H1 (cell line): ENCODE measurements around the gene PCYT2. TPM values are rescaled to one million over a fixed set of nuclear protein-coding genes. Genes with fewer than 3 reads are reported as not detected.

Source experiments
- CTCF ChIA-PET: fragments of 300-600 bp; sonication (Branson Sonifier 250); formaldehyde crosslinking; loops from one replicate; lab custom pipeline; 2021; ENCODE audit not compliant: partially characterized antibody; lab: Charles Lee
- POLR2A ChIA-PET: fragments of 300-600 bp; sonication (Branson Sonifier 250); formaldehyde crosslinking; loops from one replicate; lab custom pipeline; 2021; ENCODE audit warnings: inconsistent platforms; ENCODE audit not compliant: partially characterized antibody; lab: Charles Lee
- DNase-seq, 2 experiments: peaks; one replicate each; pipeline versions ENCODE4 v3.0.0 to v3.0.0-alpha.2; 2010 to 2022; ENCODE audit warnings: low spot score in 2 of 2, low read depth in 1 of 2, mixed read lengths in 1 of 2
- FAIRE-seq: peaks from 2 replicates; lab custom pipeline; 2011; peaks lifted over from hg19 to GRCh38; lab: Jason Lieb, UNC
- H2AFZ ChIP-seq: 2 replicates; pipeline ENCODE4 v1.8.1; 2012; ENCODE audit warnings: low read length, inconsistent platforms
- H2AK5ac ChIP-seq: 2 replicates; pipeline ENCODE4 v1.6.1; 2013; ENCODE audit warnings: low read depth, low read length
- H2BK120ac ChIP-seq: replicated peaks from 2 replicates; pipeline ENCODE3; 2013; ENCODE audit warnings: low read depth, low read length, inconsistent platforms
- H2BK12ac ChIP-seq: 2 replicates; pipeline ENCODE4 v1.6.1; 2013; ENCODE audit warnings: low read depth, low read length
- H2BK15ac ChIP-seq: 2 replicates; pipeline ENCODE4 v1.6.1; 2013; ENCODE audit warnings: low read length
- H2BK20ac ChIP-seq: 2 replicates; pipeline ENCODE4 v1.6.1; 2013; ENCODE audit warnings: low read length
- H2BK5ac ChIP-seq: 2 replicates; pipeline ENCODE4 v1.6.1; 2013; ENCODE audit warnings: low read depth, low read length
- H3K14ac ChIP-seq: 2 replicates; pipeline ENCODE4 v1.6.1; 2013; ENCODE audit warnings: inconsistent platforms; ENCODE audit not compliant: insufficient read length
- H3K18ac ChIP-seq: 2 replicates; pipeline ENCODE4 v1.6.1; 2013; ENCODE audit warnings: low read length; ENCODE audit errors: extremely low read depth
- H3K23ac ChIP-seq: 2 replicates; pipeline ENCODE4 v1.6.1; 2013; ENCODE audit warnings: inconsistent platforms; ENCODE audit not compliant: insufficient read length
- H3K23me2 ChIP-seq: 2 replicates; pipeline ENCODE4 v1.6.1; 2013; ENCODE audit warnings: low read depth, low read length
- H3K27ac ChIP-seq: 2 replicates; pipeline ENCODE4 v1.6.1; 2011; ENCODE audit warnings: low read depth, low read length, inconsistent platforms
- H3K27me3 ChIP-seq, 4 experiments: replicated peaks in 1 of 4; 1 replicate in 1 of 4; 2 replicates in 3 of 4; pipeline versions ENCODE4 v1.6.1 to v1.8.1; 2011 to 2013; ENCODE audit warnings: low read length in 3 of 4, mild to moderate bottlenecking in 3 of 4, inconsistent platforms in 2 of 4, mixed read lengths in 2 of 4, moderate library complexity in 1 of 4; ENCODE audit not compliant: control insufficient read depth in 3 of 4, insufficient read depth in 3 of 4; ENCODE audit errors: extremely low read depth in 1 of 4
- H3K36me3 ChIP-seq, 4 experiments: 2 replicates each; pipeline versions ENCODE4 v1.6.1 to v1.8.1; 2011 to 2013; ENCODE audit warnings: mild to moderate bottlenecking in 4 of 4, low read length in 3 of 4, moderate library complexity in 2 of 4, control low read depth in 1 of 4, inconsistent platforms in 1 of 4; ENCODE audit not compliant: insufficient read depth in 4 of 4, control insufficient read depth in 2 of 4
- H3K4ac ChIP-seq: replicated peaks from 2 replicates; pipeline ENCODE3; 2013; ENCODE audit warnings: low read length, low read depth, mixed read lengths, inconsistent platforms; ENCODE audit not compliant: insufficient read length
- H3K4me1 ChIP-seq, 4 experiments: replicated peaks in 1 of 4; 1 replicate in 1 of 4; 2 replicates in 3 of 4; pipeline versions ENCODE4 v1.6.1 to v1.8.1; 2011 to 2013; ENCODE audit warnings: low read length in 3 of 4, inconsistent platforms in 2 of 4, mixed read lengths in 1 of 4; ENCODE audit not compliant: insufficient read depth in 4 of 4, control insufficient read depth in 3 of 4
- H3K4me2 ChIP-seq, 2 experiments: 2 replicates each; pipeline versions ENCODE4 v1.6.1 to v1.8.1; 2011 to 2013; ENCODE audit warnings: low read depth in 2 of 2, low read length in 2 of 2, control low read depth in 1 of 2, inconsistent platforms in 1 of 2, mild to moderate bottlenecking in 1 of 2; ENCODE audit not compliant: insufficient read depth in 1 of 2
- H3K4me3 ChIP-seq, 4 experiments: fragments of 200-600, 300-600 bp in 1 of 4; sonication (generic), shearing (Covaris generic), sonication (Bioruptor Twin) in 1 of 4; 2 replicates each; pipeline versions ENCODE4 v1.5.1 to v1.8.1; 2011 to 2016; ENCODE audit warnings: low read length in 4 of 4, low read depth in 3 of 4, control low read depth in 2 of 4, inconsistent platforms in 2 of 4, mild to moderate bottlenecking in 2 of 4, mixed read lengths in 1 of 4, moderate library complexity in 1 of 4; ENCODE audit not compliant: insufficient read depth in 2 of 4; ENCODE audit errors: extremely low read depth in 1 of 4
- H3K56ac ChIP-seq: replicated peaks from 2 replicates; pipeline ENCODE3; 2013; ENCODE audit warnings: low read depth, mild to moderate bottlenecking, mixed read lengths, low read length, inconsistent platforms; ENCODE audit not compliant: insufficient read length
- H3K79me1 ChIP-seq: 2 replicates; pipeline ENCODE4 v1.6.1; 2013; ENCODE audit warnings: low read depth, low read length, control low read depth
- H3K79me2 ChIP-seq, 2 experiments: 2 replicates each; pipeline versions ENCODE4 v1.6.1 to v1.8.1; 2012 to 2013; ENCODE audit warnings: low read length in 2 of 2, mild to moderate bottlenecking in 2 of 2, inconsistent platforms in 1 of 2; ENCODE audit not compliant: insufficient read depth in 2 of 2, control insufficient read depth in 1 of 2
- H3K9ac ChIP-seq, 4 experiments: replicated peaks in 1 of 4; 1 replicate in 1 of 4; 2 replicates in 3 of 4; pipeline versions ENCODE4 v1.6.1 to v1.8.1; 2011 to 2013; ENCODE audit warnings: low read depth in 3 of 4, low read length in 3 of 4, control low read depth in 2 of 4, mild to moderate bottlenecking in 2 of 4, moderate library complexity in 2 of 4, inconsistent platforms in 1 of 4; ENCODE audit errors: extremely low read depth in 1 of 4
- H3K9me3 ChIP-seq, 2 experiments: 2 replicates each; pipeline versions ENCODE4 v1.6.1 to v1.8.1; 2012 to 2013; ENCODE audit warnings: mild to moderate bottlenecking in 2 of 2, moderate library complexity in 2 of 2, control low read depth in 1 of 2, inconsistent platforms in 1 of 2, low read depth in 1 of 2, low read length in 1 of 2, mixed read lengths in 1 of 2; ENCODE audit not compliant: insufficient read depth in 2 of 2
- H4K20me1 ChIP-seq, 2 experiments: replicated peaks in 1 of 2; 2 replicates each; pipeline versions ENCODE3 to v1.8.1; 2011 to 2013; ENCODE audit warnings: inconsistent platforms in 2 of 2, low read length in 2 of 2, mild to moderate bottlenecking in 1 of 2; ENCODE audit not compliant: insufficient read depth in 2 of 2, control insufficient read depth in 1 of 2
- H4K5ac ChIP-seq: 2 replicates; pipeline ENCODE4 v1.6.1; 2013; ENCODE audit warnings: low read length, low read depth, mixed read lengths, inconsistent platforms; ENCODE audit not compliant: insufficient read length
- H4K8ac ChIP-seq: 2 replicates; pipeline ENCODE4 v1.8.0; 2013; ENCODE audit warnings: mild to moderate bottlenecking, moderate library complexity, low read length, inconsistent platforms; ENCODE audit not compliant: insufficient read depth; ENCODE audit errors: extremely low read depth
- H4K91ac ChIP-seq: replicated peaks from 2 replicates; pipeline ENCODE3; 2013; ENCODE audit warnings: low read length, mixed read lengths, inconsistent platforms; ENCODE audit not compliant: insufficient read length
- CHD2 ChIP-seq: IDR thresholded peaks from 2 replicates; pipeline ENCODE4 v1.6.1; 2012; ENCODE audit warnings: low read length, improper control_type of control experiment
- WGBS, 2 experiments: shearing (Covaris generic) in 1 of 2; methylation state at CpG; one replicate each; pipeline versions ENCODE4 v1.1.6 to v1.1.7; 2013 to 2015; ENCODE audit warnings: low lambda C conversion rate in 2 of 2, mixed read lengths in 2 of 2, inconsistent platforms in 1 of 2, low coverage in 1 of 2, missing lambda C conversion rate in 1 of 2; ENCODE audit not compliant: insufficient replicate concordance in 2 of 2, insufficient coverage in 1 of 2, insufficient read length in 1 of 2; ENCODE audit errors: extremely low coverage in 1 of 2, missing lambda C conversion rate in 1 of 2; 5-methylcytosine and 5-hydroxymethylcytosine counted together
- polyA plus RNA-seq, 7 experiments: library from polyadenylated mRNA; depleted of rRNA in 3 of 7; stranded (reverse) in 5 of 7; unstranded in 2 of 7; fragments of >200 nt in 5 of 7; fragments of 200-250 nt in 2 of 7; gene quantifications; 1 replicate in 5 of 7; 2 replicates in 1 of 7; 4 replicates in 1 of 7; pipeline versions ENCODE4 v1.2.1 to v1.2.3, GENCODE V29; 2011 to 2013; ENCODE audit warnings: missing spikeins in 2 of 7, mixed read lengths in 2 of 7
- total RNA-seq: library from RNA; stranded (reverse); fragmentation: NEBNext Ultra II Directional; extraction: Animal tissue kit (Norgen Biotek cat#: 25700); gene quantifications from 2 replicates; pipeline ENCODE4 v1.2.1, GENCODE V29; 2021

The PCYT2 gene
- total and polyA plus RNA-seq, 2 of the 8 experiments (the other 6 are each of a cell fraction or from before 2014, with no cell fraction given) = 29.9 to 31.3 TPM

DNA sequence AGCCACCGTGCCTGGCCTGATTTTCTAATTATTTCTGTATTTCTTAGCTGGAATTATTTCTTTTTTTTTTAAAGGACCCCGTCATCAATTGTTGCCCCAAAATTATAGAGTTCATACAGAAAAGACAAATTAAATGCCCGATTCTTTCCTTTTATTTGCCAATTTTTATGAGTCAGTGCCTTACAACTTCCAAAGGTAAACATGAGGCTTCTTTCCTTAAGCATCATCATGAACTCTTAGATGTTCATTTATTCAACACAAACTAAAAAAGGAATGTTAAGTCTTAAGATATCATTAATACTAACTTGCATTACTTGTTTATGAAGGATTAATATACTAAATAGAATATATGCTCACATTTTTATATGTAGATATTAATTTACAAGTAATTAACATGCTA is 32.9 kb downstream of the PCYT2 start:
- DNase-seq = no peak
- POLR2A ChIA-PET = interaction anchor here (0.7 to 10.5 kb wide), 4 partner anchors 10 to 857 kb away, joined by 3 to 151 read pairs (median 12); partner anchors contain the start of genes ALYREF, ANAPC11, ARL16 and HGS
- no peak overlapping the region for H4K5ac ChIP-seq
- no peak for TF ChIP-seq CHD2

More for the DNA sequence above, 32.9 kb downstream of the PCYT2 start:
- Histone ChIP-seq H3K27ac (no peak overlapping the region), H3K23ac (no peak overlapping the region), H3K4me1 (no peaks in the 10 kb centered on the region), H2BK15ac (no peak overlapping the region), H2BK20ac (no peak overlapping the region), H4K91ac (no peak overlapping the region), H3K79me1 (no peaks in the 10 kb centered on the region), H4K8ac (no peak overlapping the region), H3K4ac (no peak overlapping the region), H2AK5ac (no peak overlapping the region), H3K9ac (no peak overlapping the region), H3K14ac (no peak overlapping the region), H3K79me2 (no peaks in the 10 kb centered on the region), H2AFZ (no peak overlapping the region), H3K4me2 (no peak overlapping the region), H3K56ac (no peak overlapping the region), H3K36me3 (peaks cover 4 to 19% (median 6%) of the 10 kb centered on the region in 4 experiments; a peak in 6 of 8 replicates), H3K4me3 (no peak overlapping the region), H3K18ac (no peak overlapping the region), H3K27me3 (no peaks in the 10 kb centered on the region), H2BK120ac (no peak overlapping the region), H2BK5ac (no peak overlapping the region), H4K20me1 (no peaks in the 10 kb centered on the region), H3K23me2 (no peaks in the 10 kb centered on the region), H2BK12ac (no peak overlapping the region), H3K9me3 (no peaks in the 10 kb centered on the region)
- 94% methylated on average over 3 of the region's 3 CpGs; no CpG with 5 or more reads in 1 of the 2 experiments for whole genome bisulfite sequencing, 2 experiments
- CTCF ChIA-PET = interaction anchor here (0.6 kb wide), 1 partner anchor 70 kb away, joined by 3 read pairs; no protein-coding TSS in a partner anchor
- FAIRE-seq = no peak
